Sigmoid colon (tissue), 7 donors: ENCODE results near the gene CTSW. TPM values are rescaled to one million over a fixed set of nuclear protein-coding genes. Genes with fewer than 3 reads are reported as not detected.

Experiments used
- DNase-seq: peaks from one replicate; pipeline ENCODE4 v3.0.0-alpha.2; 2019
- H3K27ac ChIP-seq, 4 donors: fragments of 200-600 bp; sonication (generic); one replicate each; pipeline ENCODE4 v1.5.1; 2016 to 2019; ENCODE audit warnings: mild to moderate bottlenecking in 1 of 4
- H3K27me3 ChIP-seq, 3 donors: fragments of 200-600 bp; sonication (generic); one replicate each; pipeline ENCODE4 v1.5.1; 2019; ENCODE audit warnings: mild to moderate bottlenecking in 1 of 3
- H3K36me3 ChIP-seq, 4 donors: fragments of 200-600 bp; sonication (generic); one replicate each; pipeline ENCODE4 v1.5.1; 2016 to 2019
- H3K4me1 ChIP-seq, 4 donors: fragments of 200-600 bp; sonication (generic); one replicate each; pipeline ENCODE4 v1.5.1; 2017 to 2019
- H3K4me3 ChIP-seq, 4 donors: fragments of 200-600 bp; sonication (generic); one replicate each; pipeline ENCODE4 v1.5.1; 2017 to 2019; ENCODE audit warnings: mild to moderate bottlenecking in 2 of 4, moderate library complexity in 1 of 4
- H3K9me3 ChIP-seq, 4 donors: fragments of 200-600 bp in 3 of 4; sonication (generic) in 3 of 4; one replicate each; pipeline versions ENCODE4 v1.5.1 to v1.6.1; 2013 to 2019
- CTCF ChIP-seq, 4 experiments: fragments of 450-650 bp in 3 of 4; fragments of 200-600 bp in 1 of 4; IDR thresholded peaks; one replicate each; pipeline ENCODE4 v1.5.1; 2016 to 2019; ENCODE audit warnings: antibody characterized with exemption in 4 of 4, mild to moderate bottlenecking in 3 of 4, moderate library complexity in 2 of 4
- EP300 ChIP-seq, 4 donors: sonication (generic); formaldehyde crosslinking; IDR thresholded peaks; one replicate each; pipeline ENCODE4 v1.6.1; 2017; ENCODE audit warnings: antibody characterized with exemption in 4 of 4
- POLR2A ChIP-seq, 2 donors: fragments of 450-650 bp; IDR thresholded peaks; one replicate each; pipeline ENCODE4 v1.6.1; 2016; ENCODE audit warnings: antibody characterized with exemption in 2 of 2, mild to moderate bottlenecking in 2 of 2, moderate library complexity in 2 of 2
- POLR2AphosphoS5 ChIP-seq, 4 donors: sonication (generic); formaldehyde crosslinking; IDR thresholded peaks; one replicate each; pipeline ENCODE4 v1.6.1; 2017; ENCODE audit warnings: antibody characterized with exemption in 4 of 4
- WGBS, 2 donors: extraction: QIAGEN DNeasy Blood & Tissue Kit; methylation state at CpG; one replicate each; pipeline ENCODE4 v1.1.7; 2013; 5-methylcytosine and 5-hydroxymethylcytosine counted together
- intact Hi-C: fragments of 100-400 bp; cut with DNase I; formaldehyde crosslinking; loops from one replicate; pipeline ENCODE4 v1.15.1; 2023
- polyA plus RNA-seq, 3 donors: library from polyadenylated mRNA; stranded (reverse); fragments of 200-250 nt; gene quantifications; one replicate each; pipeline ENCODE4 v1.2.3, GENCODE V29; 2013
- total RNA-seq, 4 donors: library from RNA; depleted of rRNA; stranded (reverse); fragments of >200 nt; gene quantifications; one replicate each; pipeline ENCODE4 v1.1.0, GENCODE V29; 2016
- donor health status: healthy with polysubstance abuse.
- donor health status: Bipolar disorder and iron deficiency.
- donor health status: healthy.

Gene CTSW
- total and polyA plus RNA-seq, 7 donors: 0.82 to 3.1 (median 2.3) TPM; not detected in 4

DNA sequence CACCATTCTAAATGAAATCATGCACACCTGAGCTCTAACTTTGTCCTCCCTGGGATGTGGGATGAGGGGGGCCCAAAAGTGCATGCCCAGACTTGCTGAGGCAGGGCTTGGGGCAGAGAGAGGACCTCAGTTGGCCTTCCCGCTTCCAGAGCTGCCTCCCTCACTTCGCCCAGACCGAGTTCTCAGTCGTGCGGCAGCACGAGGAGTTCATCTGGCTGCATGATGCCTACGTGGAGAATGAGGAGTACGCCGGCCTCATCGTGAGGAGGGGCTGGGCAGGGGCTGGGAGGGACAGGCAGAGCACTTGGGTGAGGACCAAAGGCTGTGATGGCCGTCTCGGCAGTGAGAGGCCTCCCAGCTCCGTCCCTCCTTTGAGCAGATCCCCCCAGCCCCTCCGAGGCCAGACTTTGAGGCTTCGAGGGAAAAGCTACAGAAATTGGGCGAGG lies 29.8 kb upstream of the CTSW start:
- H3K27ac ChIP-seq: no peak overlapping the region
- H3K4me1 ChIP-seq: peaks cover 0 to 25% (median 20%) of the 10 kb centered on the region in 4 donors
- H3K9me3 ChIP-seq: peaks cover 0 to 6% (median 2%) of the 10 kb centered on the region in 4 donors
- peaks cover 21 to 43% (median 33%) of the 10 kb centered on the region in 4 donors for H3K36me3 ChIP-seq
- no peaks in the 10 kb centered on the region for H3K27me3 ChIP-seq
- 74 to 84% methylated on average over 16 of the region's 16 CpGs for WGBS, 2 donors
- intact Hi-C loops: no loop called here
- no peak overlapping the region for H3K4me3 ChIP-seq
- TF ChIP-seq EP300 (IDR thresholded peaks at IDR 0.05) (no peak), POLR2A (IDR thresholded peaks at IDR 0.05) (no peak), POLR2AphosphoS5 (IDR thresholded peaks at IDR 0.05) (no peak), CTCF (IDR thresholded peaks at IDR 0.05) (no peak)
- DNase-seq: no peak

DNA sequence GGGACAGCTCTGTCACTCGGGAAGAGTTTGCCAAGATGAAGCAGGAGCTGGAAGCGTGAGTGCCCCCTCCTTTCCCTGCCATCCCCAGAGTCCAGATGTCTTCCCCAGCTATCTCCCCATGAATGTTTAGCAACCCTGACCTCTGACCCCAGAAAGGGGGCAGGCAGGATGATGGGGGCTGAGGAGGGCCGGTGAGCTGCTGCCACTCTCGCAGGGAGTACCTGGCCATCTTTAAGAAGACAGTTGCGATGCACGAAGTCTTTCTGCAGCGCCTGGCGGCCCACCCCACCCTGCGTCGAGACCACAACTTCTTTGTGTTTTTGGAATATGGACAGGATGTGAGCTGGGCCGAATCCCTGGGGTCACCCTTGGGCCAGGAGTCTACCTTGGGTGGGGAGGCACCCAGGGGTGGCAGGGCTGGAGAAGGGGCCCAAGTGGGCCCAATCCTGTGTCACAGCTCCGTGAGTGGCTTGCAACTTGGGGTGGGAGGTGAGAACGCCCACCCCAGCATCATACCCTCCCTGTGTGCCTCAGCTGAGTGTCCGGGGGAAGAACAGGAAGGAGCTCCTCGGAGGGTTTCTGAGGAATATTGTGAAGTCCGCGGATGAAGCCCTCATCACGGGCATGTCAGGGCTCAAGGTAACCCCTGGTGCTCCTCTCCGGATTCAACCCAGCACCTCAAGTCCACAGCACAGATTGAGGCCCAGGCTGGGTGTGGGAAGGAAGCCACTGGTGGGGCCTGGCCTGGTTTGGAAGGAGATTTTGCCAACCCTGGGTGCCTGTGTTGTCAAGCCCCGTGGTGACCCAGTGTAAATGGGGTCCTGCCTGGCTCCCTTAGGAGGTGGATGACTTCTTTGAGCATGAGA lies 29.2 kb upstream of the CTSW start:
- Histone ChIP-seq H3K36me3 (peaks cover 27 to 49% (median 39%) of the 10 kb centered on the region in 4 donors), H3K27me3 (no peaks in the 10 kb centered on the region), H3K27ac (no peak overlapping the region), H3K4me3 (no peak overlapping the region), H3K4me1 (peaks cover 0 to 32% (median 26%) of the 10 kb centered on the region in 4 donors), H3K9me3 (peaks cover 0 to 6% (median 2%) of the 10 kb centered on the region in 4 donors)
- intact Hi-C loops: no loop called here
- DNase-seq: peak; percentile 62
- 86 to 90% methylated on average over 20 of the region's 20 CpGs for WGBS, 2 donors
- no peak for TF ChIP-seq EP300 (IDR thresholded peaks at IDR 0.05)
- peak in 2 of 4 donors; percentile 20 to 39 for TF ChIP-seq POLR2AphosphoS5 (IDR thresholded peaks at IDR 0.05)

- Histone ChIP-seq H3K9me3 (peaks cover 0 to 6% (median 2%) of the 10 kb centered on the region in 4 donors), H3K27me3 (no peaks in the 10 kb centered on the region), H3K4me3 (no peak overlapping the region), H3K36me3 (peaks cover 30 to 56% (median 45%) of the 10 kb centered on the region in 4 donors), H3K27ac (no peak overlapping the region), H3K4me1 (peaks cover 0 to 38% (median 33%) of the 10 kb centered on the region in 4 donors)
- no peak for DNase-seq
- TF ChIP-seq POLR2AphosphoS5 (IDR thresholded peaks at IDR 0.05) (peak in 1 of 4 donors; percentile 4), CTCF (IDR thresholded peaks at IDR 0.05) (peak in 2 of 4 experiments; percentile 21 to 22), POLR2A (IDR thresholded peaks at IDR 0.05) (no peak)
- intact Hi-C loops: no loop called here
- 92 to 94% methylated on average over 14 of the region's 14 CpGs for WGBS, 2 donors
Measured at GRCh38 chr11:65851083-65851579, 28.5 kb upstream of the CTSW start.

- intact Hi-C loops: no loop called here
- H3K27me3 ChIP-seq: no peaks in the 10 kb centered on the region
- DNase-seq: peak; percentile 50
- peaks cover 0 to 45% (median 40%) of the 10 kb centered on the region in 4 donors for H3K4me1 ChIP-seq
- peaks cover 0 to 6% (median 2%) of the 10 kb centered on the region in 4 donors for H3K9me3 ChIP-seq
- no peak overlapping the region for H3K4me3 ChIP-seq
- no peak overlapping the region for H3K27ac ChIP-seq
- peaks cover 30 to 57% (median 47%) of the 10 kb centered on the region in 4 donors for H3K36me3 ChIP-seq
- WGBS, 2 donors: 55 to 86% methylated on average over 10 of the region's 10 CpGs
- TF ChIP-seq POLR2AphosphoS5 (IDR thresholded peaks at IDR 0.05) (no peak), CTCF (IDR thresholded peaks at IDR 0.05) (no peak), POLR2A (IDR thresholded peaks at IDR 0.05) (no peak), EP300 (IDR thresholded peaks at IDR 0.05) (no peak)
Measured at GRCh38 chr11:65851811-65852507, 27.7 kb upstream of the CTSW start.
